DMS53 treated with DMSO at 0.1 percent for 48 hours (cell line): Measurements from ENCODE around the gene EFHD1.

Experiments
- DNase-seq: peaks from one replicate; lab custom pipeline; 2025; ENCODE audit not compliant: unreplicated experiment; lab: John Stamatoyannopoulos, UW

EFHD1 gene

DNA sequence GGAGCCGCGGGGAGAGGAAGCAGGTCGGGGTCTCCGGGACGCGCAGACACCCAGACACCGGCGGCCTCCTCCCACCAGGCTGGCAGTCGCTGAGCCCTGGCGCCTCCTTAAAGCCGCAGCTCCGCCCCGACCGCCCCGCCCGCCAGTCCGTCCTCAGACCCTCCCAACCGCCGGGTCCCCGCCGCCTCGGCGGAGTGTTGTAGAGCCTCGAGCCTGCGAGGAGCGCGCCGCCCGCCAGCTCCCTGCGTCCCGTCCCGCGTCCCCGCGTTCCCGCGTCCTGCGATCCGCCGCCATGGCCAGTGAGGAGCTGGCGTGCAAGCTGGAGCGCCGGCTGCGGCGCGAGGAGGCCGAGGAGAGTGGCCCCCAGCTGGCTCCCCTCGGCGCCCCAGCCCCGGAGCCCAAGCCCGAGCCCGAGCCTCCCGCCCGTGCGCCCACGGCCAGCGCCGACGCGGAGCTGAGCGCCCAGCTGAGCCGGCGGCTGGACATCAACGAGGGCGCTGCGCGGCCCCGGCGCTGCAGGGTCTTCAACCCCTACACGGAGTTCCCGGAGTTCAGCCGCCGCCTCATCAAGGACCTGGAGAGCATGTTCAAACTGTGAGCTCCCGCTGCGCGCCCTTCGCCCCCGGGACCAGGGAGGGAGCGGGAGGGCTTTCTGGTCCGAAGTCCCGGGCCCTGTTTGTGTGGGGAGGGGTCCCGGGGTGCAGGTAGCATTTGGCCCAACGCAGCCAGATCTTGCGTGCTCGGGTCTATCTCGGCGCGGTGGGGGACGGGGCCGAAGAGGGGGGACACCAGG lies at the start of gene EFHD1:
Gene EFHD1, plus strand, starts transcription at position 192 of the 793 bp plus-strand sequence. Its CDS starts 101 bp downstream, at position 293.
- DNase-seq: no peak

DNA sequence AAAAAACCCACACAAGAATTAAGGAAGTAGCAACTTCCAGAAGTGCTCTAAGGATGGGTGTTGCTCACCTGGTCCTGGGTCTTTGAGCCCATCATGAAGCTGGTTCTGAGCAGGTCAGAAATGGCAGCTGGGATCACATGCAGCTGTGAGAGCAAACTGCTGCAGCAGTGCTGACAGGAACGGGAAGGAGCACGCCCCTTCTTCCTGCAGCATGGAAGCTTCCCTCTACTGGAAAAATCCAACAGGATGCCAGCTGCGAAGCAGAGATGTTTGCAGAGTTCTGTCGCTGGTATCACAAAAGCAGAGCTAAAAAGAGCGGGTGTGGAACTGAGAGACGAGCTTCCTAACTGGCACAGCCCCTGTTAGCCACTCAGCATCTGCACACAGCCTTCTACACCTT lies 49.2 kb upstream of the EFHD1 start:
- no peak for DNase-seq

- no peak for DNase-seq
Observed at GRCh38 chr2:232586943-232587505, 46.4 kb upstream of the EFHD1 start.

GRCh38 chr2:232587512-232587911 lies 45.9 kb upstream of the EFHD1 start:
- DNase-seq: no peak

DNA sequence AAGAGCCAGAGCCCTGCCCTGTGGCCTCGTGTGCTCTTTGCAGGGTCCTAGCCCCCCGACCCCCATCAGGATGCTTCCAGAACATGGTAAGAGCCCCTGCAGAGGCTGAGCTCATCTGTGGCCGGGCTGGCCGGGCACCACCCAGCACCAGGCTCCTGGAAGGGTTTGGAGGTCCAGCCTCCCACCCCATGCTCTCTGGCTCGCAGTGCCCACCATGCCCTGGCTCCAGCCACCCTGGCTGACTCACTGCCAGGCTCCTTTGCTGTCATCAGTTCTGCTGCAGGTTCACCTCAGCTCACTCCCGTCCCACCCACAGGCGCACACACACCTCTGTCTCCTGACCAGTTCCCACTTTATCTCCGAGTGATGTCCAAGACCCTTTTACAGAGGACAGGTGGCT lies 45.4 kb upstream of the EFHD1 start:
- DNase-seq: no peak

DNA sequence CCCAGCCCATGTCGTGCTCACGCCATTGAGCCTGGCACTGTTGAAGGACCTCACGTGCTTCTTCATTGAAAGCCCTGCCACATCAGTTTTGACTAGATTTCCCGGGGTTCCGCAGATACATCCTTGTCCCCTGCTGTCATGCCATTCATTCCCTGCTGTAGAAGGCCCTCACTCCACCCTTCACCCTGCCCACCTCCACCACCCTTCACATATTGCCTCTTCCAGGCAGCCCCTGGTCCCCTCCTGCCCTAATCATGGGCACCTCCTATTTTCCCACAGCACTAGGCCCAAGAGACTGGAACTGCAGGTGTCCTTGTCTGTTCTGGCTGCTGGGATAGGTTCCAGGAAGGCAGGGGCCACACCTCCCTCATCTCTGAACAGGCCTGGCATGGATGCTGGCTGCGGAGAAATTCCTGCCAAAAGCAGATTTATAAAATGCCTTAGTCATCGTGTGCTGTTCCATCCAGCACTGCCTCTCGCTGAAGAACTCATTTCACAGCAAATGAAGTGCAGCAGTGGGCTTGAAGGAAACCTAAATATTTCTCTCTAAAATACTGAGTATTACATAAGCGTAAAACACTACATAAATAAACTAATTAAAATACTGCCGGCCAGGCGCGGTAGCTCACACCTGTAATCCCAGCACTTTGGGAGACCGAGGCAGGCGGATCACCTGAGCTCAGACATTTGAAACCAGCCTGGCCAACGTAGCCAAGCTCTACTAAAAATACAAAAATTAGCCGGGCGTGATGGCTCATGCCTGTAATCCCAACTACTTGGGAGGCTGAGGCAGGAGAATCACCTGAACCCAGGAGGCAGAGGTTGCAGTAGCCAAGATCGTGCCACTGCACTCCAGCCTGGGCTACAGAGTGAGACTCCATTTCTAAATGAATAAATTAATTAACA lies 44.5 kb upstream of the EFHD1 start:
- no peak for DNase-seq

- DNase-seq: peak; percentile 7
Observed at GRCh38 chr2:232592772-232593395, 40.5 kb upstream of the EFHD1 start.

DNA sequence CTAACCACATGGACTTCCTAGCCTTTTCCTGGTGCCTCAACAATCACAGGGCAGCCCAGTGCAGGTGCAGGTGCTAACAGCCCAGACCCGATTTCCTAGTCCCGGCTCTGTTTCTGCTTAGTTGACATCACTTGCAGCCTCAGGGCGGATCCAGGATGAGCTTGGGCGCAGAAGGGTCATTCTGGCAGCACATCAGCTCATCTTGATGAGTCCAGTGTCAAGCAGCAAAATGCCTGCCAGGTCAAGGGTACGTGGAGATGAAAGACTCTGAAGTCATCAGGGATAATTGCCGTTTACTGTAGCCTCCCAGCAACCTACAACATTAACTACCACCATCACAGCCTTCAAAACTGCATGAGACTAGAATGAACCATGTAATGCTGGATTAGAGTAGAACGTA lies 39.4 kb upstream of the EFHD1 start:
- DNase-seq: no peak

GRCh38 chr2:232597362-232598079 lies 35.9 kb upstream of the EFHD1 start:
- DNase-seq: no peak

- DNase-seq: no peak
Observed at GRCh38 chr2:232598293-232598692, 35.1 kb upstream of the EFHD1 start.

GRCh38 chr2:232600053-232600773 lies 33.2 kb upstream of the EFHD1 start:
- DNase-seq: no peak

DNA sequence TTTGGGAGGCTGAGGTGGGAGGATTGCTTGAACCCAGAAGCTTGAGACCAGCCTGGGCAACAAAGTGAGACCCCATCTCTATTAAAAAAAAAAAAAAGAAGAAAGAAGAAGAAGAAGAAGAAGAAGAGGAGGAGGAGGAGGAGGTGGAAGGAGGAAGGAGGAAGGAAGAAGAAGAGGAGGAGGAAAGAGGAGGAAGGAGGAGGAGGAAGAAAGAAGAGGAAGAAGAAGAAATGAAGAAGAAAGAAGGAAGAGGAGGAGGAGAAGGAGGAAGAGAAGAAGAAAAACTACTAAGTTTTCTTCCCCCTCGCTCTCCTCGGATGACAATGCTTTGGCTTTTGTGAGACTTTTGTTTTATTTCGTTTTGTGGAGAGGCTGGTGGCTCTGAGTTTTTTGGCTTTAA lies 30.1 kb upstream of the EFHD1 start:
- DNase-seq: no peak

DNA sequence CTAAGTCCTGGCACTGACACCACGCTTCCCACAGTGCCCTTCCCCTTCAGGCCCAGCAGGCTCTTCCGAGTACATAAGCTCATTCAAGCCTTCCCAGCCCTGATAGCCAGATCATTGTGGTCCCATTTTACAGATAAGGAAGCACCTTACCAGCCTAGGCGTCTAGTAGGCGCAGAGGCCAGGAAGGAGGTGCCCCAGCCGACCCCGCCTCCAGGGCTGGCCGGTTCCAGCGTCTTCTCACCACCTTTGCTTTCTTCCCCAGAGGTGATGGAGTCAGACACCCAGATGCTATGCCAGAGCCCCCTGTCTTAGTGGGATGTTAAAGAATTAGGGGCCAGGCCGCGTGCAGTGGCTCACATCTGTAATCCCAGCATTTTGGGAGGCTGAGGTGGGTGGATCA lies 28.9 kb upstream of the EFHD1 start:
- no peak for DNase-seq

DNA sequence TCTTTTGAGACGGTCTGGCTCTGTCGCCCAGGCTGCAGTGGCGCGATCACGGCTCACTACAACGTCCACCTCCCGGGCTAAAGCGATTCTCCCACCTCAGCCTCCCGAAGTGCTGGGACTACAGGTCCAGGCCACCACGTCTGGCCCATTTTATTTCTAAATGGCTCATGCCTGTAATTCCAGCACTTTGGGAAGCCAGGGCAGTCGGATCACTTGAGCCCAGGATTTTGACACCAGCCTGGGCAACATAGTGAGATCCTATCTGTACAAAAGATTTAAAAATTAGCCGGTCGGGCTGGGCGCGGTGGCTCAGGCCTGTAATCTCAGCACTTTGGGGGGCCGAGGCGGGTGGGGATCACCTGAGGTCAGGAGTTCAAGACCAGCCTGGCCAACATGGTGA lies 26.4 kb upstream of the EFHD1 start:
- no peak for DNase-seq

- no peak for DNase-seq
Observed at GRCh38 chr2:232609607-232610006, 23.8 kb upstream of the EFHD1 start.

DNA sequence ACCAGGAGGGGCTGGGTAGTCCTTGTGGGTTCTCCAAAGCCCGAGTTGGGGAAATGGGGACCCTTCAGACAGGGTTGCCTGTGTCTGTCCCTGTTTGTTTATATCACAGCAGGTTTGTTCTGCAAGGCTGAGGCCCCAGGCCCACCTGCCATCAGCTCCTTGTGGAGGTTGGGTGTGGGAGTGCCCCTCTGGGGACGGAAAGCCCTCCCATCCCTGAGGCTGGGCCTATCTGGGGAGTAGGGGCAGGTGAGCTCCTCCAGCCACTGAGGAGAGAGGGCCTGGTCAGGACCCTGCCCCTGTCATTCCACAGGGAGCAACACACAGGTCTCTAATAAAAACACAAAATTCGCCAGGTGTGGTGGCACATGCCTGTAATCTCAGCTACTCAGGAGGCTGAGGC lies 23.3 kb upstream of the EFHD1 start:
- no peak for DNase-seq

DNA sequence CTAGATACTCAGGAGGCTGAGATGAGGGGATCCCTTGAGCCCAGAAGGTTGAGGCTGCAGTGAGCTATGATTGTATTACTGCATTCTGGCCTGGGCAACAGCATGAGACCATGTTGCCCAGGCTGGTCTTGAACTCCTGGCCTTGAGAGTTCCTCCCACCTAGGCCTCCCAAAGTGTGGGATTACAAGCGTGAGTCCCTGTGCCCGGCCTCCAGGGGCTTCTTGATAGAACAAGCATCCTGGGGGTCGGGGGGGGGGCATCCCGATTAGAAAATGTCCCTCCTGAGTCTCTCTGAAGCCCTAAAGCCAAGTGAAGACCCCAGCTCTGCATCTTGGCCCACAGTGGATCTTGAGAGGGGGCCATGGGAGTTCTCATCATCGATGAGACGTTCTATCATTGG lies 22.3 kb upstream of the EFHD1 start:
- no peak for DNase-seq

- DNase-seq: no peak
Observed at GRCh38 chr2:232611559-232612218, 21.7 kb upstream of the EFHD1 start.

DNA sequence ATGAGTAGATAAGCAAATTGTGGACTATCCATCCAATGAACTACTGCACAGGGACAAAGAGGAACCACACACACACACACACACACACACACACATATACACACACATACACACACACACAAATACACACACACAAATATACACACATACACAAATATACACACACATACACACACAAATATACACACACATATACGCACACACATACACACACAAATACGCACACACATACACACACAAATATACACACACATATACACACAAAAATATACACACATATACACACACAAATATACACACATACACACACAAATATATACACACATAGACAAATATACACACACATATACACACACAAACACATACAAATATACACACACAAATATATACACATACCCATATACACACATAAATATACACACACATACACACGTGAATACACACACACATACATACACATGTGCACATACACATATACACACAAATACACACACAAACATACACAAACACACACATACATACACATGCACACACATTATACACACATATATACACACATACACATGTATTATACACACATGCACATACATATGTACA lies 19.8 kb upstream of the EFHD1 start:
- DNase-seq: no peak
